ENCODE measurements around the gene FRY. TPM values are rescaled to one million over a fixed set of nuclear protein-coding genes. Genes with fewer than 3 reads are reported as not detected.

The FRY gene
- total RNA-seq, 2 donors from 2014 or later: 1.9 to 6.9 TPM

- no peaks in the 10 kb centered on the region for H3K9me3 Mint-ChIP-seq
- H3K36me3 Mint-ChIP-seq: no peaks in the 10 kb centered on the region
- DNase-seq (ENCODE audit: low spot score in 2 of 2): no peak
- no peak overlapping the region for H3K27ac Mint-ChIP-seq
- no peak for ATAC-seq
Measured at GRCh38 chr13:32254916-32255723, 223.5 kb downstream of the FRY start.

- no peaks in the 10 kb centered on the region for H3K9me3 Mint-ChIP-seq
- no peaks in the 10 kb centered on the region for H3K36me3 Mint-ChIP-seq
- ATAC-seq: no peak
- H3K27ac Mint-ChIP-seq: no peak overlapping the region
- no peak for DNase-seq (ENCODE audit: low spot score in 2 of 2)
Measured at GRCh38 chr13:32255724-32256109, 224.1 kb downstream of the FRY start.

GRCh38 chr13:32256243-32256642, 224.7 kb downstream of the FRY start:
- Mint-ChIP-seq H3K9me3 (no peaks in the 10 kb centered on the region), H3K27ac (no peak overlapping the region), H3K36me3 (no peaks in the 10 kb centered on the region)
- no peak for ATAC-seq
- DNase-seq (ENCODE audit: low spot score in 2 of 2): no peak

GRCh38 chr13:32257649-32258048, 226.1 kb downstream of the FRY start:
- DNase-seq (ENCODE audit: low spot score in 2 of 2): no peak
- no peak overlapping the region for H3K27ac Mint-ChIP-seq
- H3K9me3 Mint-ChIP-seq: no peaks in the 10 kb centered on the region
- H3K36me3 Mint-ChIP-seq: no peaks in the 10 kb centered on the region
- no peak for ATAC-seq

- DNase-seq (ENCODE audit: low spot score in 2 of 2): no peak
- Mint-ChIP-seq H3K36me3 (no peaks in the 10 kb centered on the region), H3K9me3 (no peaks in the 10 kb centered on the region), H3K27ac (no peak overlapping the region)
- ATAC-seq: no peak
Measured at GRCh38 chr13:32259116-32259515, 227.5 kb downstream of the FRY start.

GRCh38 chr13:32261567-32261966, 230.0 kb downstream of the FRY start:
- ATAC-seq: no peak
- Mint-ChIP-seq H3K27ac (no peak overlapping the region), H3K9me3 (no peaks in the 10 kb centered on the region), H3K36me3 (no peaks in the 10 kb centered on the region)
- DNase-seq (ENCODE audit: low spot score in 2 of 2): no peak

GRCh38 chr13:32262165-32262564, 230.6 kb downstream of the FRY start:
- no peak overlapping the region for H3K27ac Mint-ChIP-seq
- DNase-seq (ENCODE audit: low spot score in 2 of 2) (no peak), ATAC-seq (no peak)
- no peaks in the 10 kb centered on the region for H3K36me3 Mint-ChIP-seq
- H3K9me3 Mint-ChIP-seq: no peaks in the 10 kb centered on the region

- ATAC-seq (no peak), DNase-seq (ENCODE audit: low spot score in 2 of 2) (no peak)
- Mint-ChIP-seq H3K27ac (no peak overlapping the region), H3K9me3 (no peaks in the 10 kb centered on the region), H3K36me3 (no peaks in the 10 kb centered on the region)
Measured at GRCh38 chr13:32262619-32263018, 231.0 kb downstream of the FRY start.

GRCh38 chr13:32264407-32264806, 232.8 kb downstream of the FRY start:
- Mint-ChIP-seq H3K36me3 (no peaks in the 10 kb centered on the region), H3K27ac (no peak overlapping the region), H3K9me3 (no peaks in the 10 kb centered on the region)
- no peak for ATAC-seq
- no peak for DNase-seq (ENCODE audit: low spot score in 2 of 2)

GRCh38 chr13:32265726-32266125, 234.2 kb downstream of the FRY start:
- ATAC-seq (no peak), DNase-seq (ENCODE audit: low spot score in 2 of 2) (no peak)
- Mint-ChIP-seq H3K9me3 (no peaks in the 10 kb centered on the region), H3K36me3 (no peaks in the 10 kb centered on the region), H3K27ac (no peak overlapping the region)

- no peak overlapping the region for H3K27ac Mint-ChIP-seq
- no peak for DNase-seq (ENCODE audit: low spot score in 2 of 2)
- no peaks in the 10 kb centered on the region for H3K36me3 Mint-ChIP-seq
- no peaks in the 10 kb centered on the region for H3K9me3 Mint-ChIP-seq
- ATAC-seq: no peak
Measured at GRCh38 chr13:32266130-32266529, 234.6 kb downstream of the FRY start.

GRCh38 chr13:32267836-32268439, 236.4 kb downstream of the FRY start:
- peak; percentile 42 to 76 for ATAC-seq
- Mint-ChIP-seq H3K36me3 (peaks cover 0 to 5% of the 10 kb centered on the region in 2 donors), H3K27ac (peak overlapping the region in 1 of 2 donors; percentile 34), H3K9me3 (peaks cover 0 to 4% of the 10 kb centered on the region in 2 donors)
- peak in 1 of 2 donors; percentile 65 for DNase-seq (ENCODE audit: low spot score in 2 of 2)

- H3K9me3 Mint-ChIP-seq: peaks cover 0 to 4% of the 10 kb centered on the region in 2 donors
- ATAC-seq: peak; percentile 41 to 86
- DNase-seq (ENCODE audit: low spot score in 2 of 2): no peak
- H3K27ac Mint-ChIP-seq: peak overlapping the region; percentile 28 to 93
- H3K36me3 Mint-ChIP-seq: peaks cover 0 to 5% of the 10 kb centered on the region in 2 donors
Measured at GRCh38 chr13:32272021-32272683, 240.6 kb downstream of the FRY start.

GRCh38 chr13:32277839-32278238, 246.3 kb downstream of the FRY start:
- no peak for DNase-seq (ENCODE audit: low spot score in 2 of 2)
- Mint-ChIP-seq H3K36me3 (no peaks in the 10 kb centered on the region), H3K27ac (no peak overlapping the region), H3K9me3 (no peaks in the 10 kb centered on the region)
- no peak for ATAC-seq

GRCh38 chr13:32278426-32278825, 246.9 kb downstream of the FRY start:
- DNase-seq (ENCODE audit: low spot score in 2 of 2) (no peak), ATAC-seq (peak; percentile 37 to 89)
- Mint-ChIP-seq H3K9me3 (no peaks in the 10 kb centered on the region), H3K27ac (no peak overlapping the region), H3K36me3 (no peaks in the 10 kb centered on the region)

GRCh38 chr13:32281096-32281495, 249.5 kb downstream of the FRY start:
- DNase-seq (ENCODE audit: low spot score in 2 of 2) (no peak), ATAC-seq (no peak)
- no peak overlapping the region for H3K27ac Mint-ChIP-seq
- H3K9me3 Mint-ChIP-seq: no peaks in the 10 kb centered on the region
- H3K36me3 Mint-ChIP-seq: no peaks in the 10 kb centered on the region

- DNase-seq (ENCODE audit: low spot score in 2 of 2): no peak
- no peaks in the 10 kb centered on the region for H3K36me3 Mint-ChIP-seq
- no peak for ATAC-seq
- H3K9me3 Mint-ChIP-seq: no peaks in the 10 kb centered on the region
- no peak overlapping the region for H3K27ac Mint-ChIP-seq
Measured at GRCh38 chr13:32282096-32282711, 250.6 kb downstream of the FRY start.
